ENCODE results near the gene LAMTOR1.
A peak's percentile ranks its signal among the peaks of the same experiment; 100 is the strongest.
"Not testable (repeated sequence)": the region's sequence is repeated elsewhere in the genome, so short reads cannot be mapped to it uniquely, and the experiment has no call there.

The LAMTOR1 gene

GRCh38 chr11:72102946-72103753 lies at the start of gene LAMTOR1:
Gene LAMTOR1 (minus strand): TSS chr11:72103297. CDS start chr11:72103224, 73 bp downstream.
- peak; percentile 97 for DNase-seq (ENCODE audit: low spot score)

- DNase-seq (ENCODE audit: low spot score), result no peak
Measured at GRCh38 chr11:72150882-72151281, 47.8 kb upstream of the LAMTOR1 start.

- DNase-seq (ENCODE audit: low spot score), result no peak
Measured at GRCh38 chr11:72146625-72147024, 43.5 kb upstream of the LAMTOR1 start.

GRCh38 chr11:72144807-72145565 lies 41.9 kb upstream of the LAMTOR1 start:
- no peak for DNase-seq (ENCODE audit: low spot score)

GRCh38 chr11:72142543-72142942 lies 39.4 kb upstream of the LAMTOR1 start:
- DNase-seq (ENCODE audit: low spot score), result not testable (repeated sequence)

GRCh38 chr11:72142086-72142485 lies 39.0 kb upstream of the LAMTOR1 start:
- not testable (repeated sequence) for DNase-seq (ENCODE audit: low spot score)

- no peak for DNase-seq (ENCODE audit: low spot score)
Measured at GRCh38 chr11:72141066-72141465, 38.0 kb upstream of the LAMTOR1 start.

GRCh38 chr11:72140661-72141060 lies 37.6 kb upstream of the LAMTOR1 start:
- no peak for DNase-seq (ENCODE audit: low spot score)

- DNase-seq (ENCODE audit: low spot score), result no peak
Measured at GRCh38 chr11:72139500-72139899, 36.4 kb upstream of the LAMTOR1 start.

- DNase-seq (ENCODE audit: low spot score), result no peak
Measured at GRCh38 chr11:72138821-72139390, 35.8 kb upstream of the LAMTOR1 start.

- no peak for DNase-seq (ENCODE audit: low spot score)
Measured at GRCh38 chr11:72136684-72137262, 33.7 kb upstream of the LAMTOR1 start.

- DNase-seq (ENCODE audit: low spot score), result no peak
Measured at GRCh38 chr11:72135891-72136683, 33.0 kb upstream of the LAMTOR1 start.

GRCh38 chr11:72135473-72135872 lies 32.4 kb upstream of the LAMTOR1 start, which contains the start of gene FOLR3:
Gene FOLR3 (plus strand): TSS chr11:72135725. CDS start chr11:72135953, 228 bp downstream.
- DNase-seq (ENCODE audit: low spot score), result not testable (repeated sequence)

GRCh38 chr11:72132646-72133045 lies 29.5 kb upstream of the LAMTOR1 start:
- DNase-seq (ENCODE audit: low spot score), result no peak

GRCh38 chr11:72129381-72129780 lies 26.3 kb upstream of the LAMTOR1 start:
- DNase-seq (ENCODE audit: low spot score), result no peak

GRCh38 chr11:72127923-72128322 lies 24.8 kb upstream of the LAMTOR1 start:
- no peak for DNase-seq (ENCODE audit: low spot score)

- DNase-seq (ENCODE audit: low spot score), result no peak
Measured at GRCh38 chr11:72125956-72126355, 22.9 kb upstream of the LAMTOR1 start.

- DNase-seq (ENCODE audit: low spot score), result no peak
Measured at GRCh38 chr11:72124046-72124445, 20.9 kb upstream of the LAMTOR1 start.

GRCh38 chr11:72123117-72123653 lies 20.1 kb upstream of the LAMTOR1 start:
- no peak for DNase-seq (ENCODE audit: low spot score)

- DNase-seq (ENCODE audit: low spot score), result no peak
Measured at GRCh38 chr11:72122607-72123006, 19.5 kb upstream of the LAMTOR1 start.

GRCh38 chr11:72120930-72121329 lies 17.8 kb upstream of the LAMTOR1 start:
- DNase-seq (ENCODE audit: low spot score), result no peak

Measured in CD4-positive, alpha-beta T cell treated with Interleukin-6 at 100 ng/mL for 8 hours (primary cell).